HG03521 (cell line): ENCODE results near the gene ZFHX3.

Source experiments
- ATAC-seq: cut with Tn5 transposase; IDR thresholded peaks from one replicate; pipeline ENCODE4 v1.9.1; 2021; ENCODE audit warnings: mild to moderate bottlenecking, moderate library complexity; ENCODE audit not compliant: unreplicated experiment

The ZFHX3 gene

DNA sequence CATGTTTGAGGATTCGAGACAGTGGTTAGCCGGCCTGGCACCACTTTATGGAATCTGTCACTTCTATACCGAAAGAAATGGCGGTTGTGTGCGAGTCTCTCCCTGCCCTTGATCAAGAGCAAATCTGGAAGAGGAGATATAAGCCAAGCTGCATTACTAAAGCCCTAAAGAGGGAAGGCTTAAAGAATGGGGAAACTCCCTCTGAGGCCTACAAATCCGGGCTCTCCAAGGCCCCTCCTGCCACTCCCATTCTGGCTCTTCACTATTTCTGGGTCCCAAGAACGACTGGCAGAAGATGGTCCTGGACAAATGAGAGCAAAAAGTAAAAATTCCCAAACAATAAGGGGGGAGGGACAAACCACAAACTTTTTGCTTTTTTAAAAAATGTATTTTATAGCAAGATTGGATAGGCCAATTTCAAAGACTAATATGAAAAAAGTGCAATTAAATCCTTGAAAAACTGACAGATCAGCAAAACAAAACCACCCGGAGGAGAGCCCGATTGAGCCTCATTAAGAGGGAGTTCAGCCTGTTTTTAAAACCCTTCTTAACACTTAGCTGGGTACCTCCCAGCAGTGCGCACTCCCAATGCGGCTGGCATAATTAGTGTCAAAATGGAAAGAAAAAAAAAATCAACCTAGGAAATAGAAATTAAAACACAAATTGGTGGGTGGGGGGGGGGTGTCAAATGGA, 193.5 kb downstream of the ZFHX3 start:
- no peak for ATAC-seq

DNA sequence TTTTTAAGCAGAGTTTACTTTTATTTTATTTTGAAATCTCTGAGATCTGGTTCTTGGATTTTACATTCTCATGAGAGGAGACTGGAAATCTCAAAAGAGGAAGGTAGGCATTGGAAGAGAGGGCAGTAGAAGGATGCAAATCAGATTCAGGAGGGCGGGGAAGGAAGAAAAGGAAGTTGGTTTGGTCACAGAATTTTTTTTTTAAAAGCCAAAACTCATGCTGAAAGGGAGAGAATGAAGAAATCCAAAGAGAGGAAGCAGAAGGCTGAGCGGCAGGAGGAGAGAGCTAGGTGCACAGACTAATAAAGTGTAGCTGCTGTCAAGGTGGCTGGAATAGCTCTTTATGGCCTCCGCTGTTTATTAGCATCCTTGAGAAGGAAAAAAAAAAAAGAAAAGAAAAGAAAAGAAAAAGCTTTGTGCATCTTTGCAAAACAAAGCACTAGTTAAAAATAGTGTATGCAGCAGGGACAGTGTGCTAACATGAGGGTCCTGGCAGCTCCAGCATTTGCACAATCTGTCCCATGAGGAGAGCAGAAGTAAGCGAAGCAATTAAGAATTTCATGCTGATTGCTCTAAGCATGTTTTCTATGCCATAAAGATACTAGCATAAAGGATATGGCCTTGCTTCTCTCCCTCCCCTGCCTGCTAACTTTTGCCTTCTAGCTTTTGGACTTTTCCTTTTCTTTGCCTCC, 194.2 kb downstream of the ZFHX3 start:
- ATAC-seq: no peak

DNA sequence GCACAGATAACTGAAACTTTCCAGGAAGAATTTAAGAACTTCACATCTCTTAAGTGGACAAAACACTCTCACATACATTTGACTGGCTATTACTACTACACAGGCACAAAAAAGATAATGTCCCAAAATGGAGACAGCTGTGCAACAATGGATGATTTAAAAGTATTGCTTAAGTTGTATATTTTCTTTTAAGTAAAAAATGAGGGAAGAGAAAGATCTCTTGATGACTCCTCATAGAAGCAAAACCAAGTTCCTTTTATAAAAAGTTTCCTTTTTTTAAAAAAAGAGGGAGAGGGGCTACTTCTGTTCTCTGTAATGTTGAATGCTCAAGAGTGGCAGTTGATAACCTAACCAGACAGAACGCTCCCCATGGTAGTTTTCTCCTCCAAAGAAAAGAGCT, 195.5 kb downstream of the ZFHX3 start:
- no peak for ATAC-seq

DNA sequence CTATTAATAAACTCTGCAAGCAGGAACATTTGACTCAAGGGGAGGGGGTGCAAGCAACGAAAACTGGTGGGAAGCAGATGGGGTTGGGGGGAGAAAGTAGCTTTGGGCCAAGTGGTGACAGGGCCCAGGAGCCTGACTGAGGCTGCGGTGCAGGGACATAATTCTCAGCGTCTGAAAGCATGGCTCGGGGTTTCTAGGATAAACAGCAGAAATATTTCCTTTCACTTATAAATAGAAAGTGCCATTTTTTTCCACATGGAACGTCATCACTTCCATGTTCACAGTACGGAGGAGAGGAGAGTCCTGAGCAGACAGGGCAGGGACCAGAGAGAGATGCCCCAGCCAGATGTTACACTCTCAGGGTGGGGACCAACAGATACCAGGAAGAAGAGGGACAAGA, 197.1 kb downstream of the ZFHX3 start:
- ATAC-seq: no peak

DNA sequence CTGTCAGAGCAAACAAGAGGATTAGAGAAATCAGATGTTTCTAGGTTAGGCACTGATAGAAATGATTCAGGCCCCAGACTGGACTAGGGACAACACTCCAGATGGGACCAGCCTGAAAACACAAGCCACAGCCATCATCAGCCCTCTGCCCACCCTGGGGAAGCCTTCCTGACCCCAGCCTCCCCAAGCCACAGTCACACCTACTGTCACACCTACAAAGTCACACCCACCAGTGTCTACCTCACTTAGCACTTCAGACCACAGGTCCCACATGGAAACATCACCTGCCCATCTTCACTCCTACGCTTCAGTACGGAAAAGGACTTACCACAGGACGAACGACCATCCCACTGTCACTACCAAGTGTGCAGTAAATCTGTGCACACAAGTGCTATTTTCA, 197.9 kb downstream of the ZFHX3 start:
- no peak for ATAC-seq

DNA sequence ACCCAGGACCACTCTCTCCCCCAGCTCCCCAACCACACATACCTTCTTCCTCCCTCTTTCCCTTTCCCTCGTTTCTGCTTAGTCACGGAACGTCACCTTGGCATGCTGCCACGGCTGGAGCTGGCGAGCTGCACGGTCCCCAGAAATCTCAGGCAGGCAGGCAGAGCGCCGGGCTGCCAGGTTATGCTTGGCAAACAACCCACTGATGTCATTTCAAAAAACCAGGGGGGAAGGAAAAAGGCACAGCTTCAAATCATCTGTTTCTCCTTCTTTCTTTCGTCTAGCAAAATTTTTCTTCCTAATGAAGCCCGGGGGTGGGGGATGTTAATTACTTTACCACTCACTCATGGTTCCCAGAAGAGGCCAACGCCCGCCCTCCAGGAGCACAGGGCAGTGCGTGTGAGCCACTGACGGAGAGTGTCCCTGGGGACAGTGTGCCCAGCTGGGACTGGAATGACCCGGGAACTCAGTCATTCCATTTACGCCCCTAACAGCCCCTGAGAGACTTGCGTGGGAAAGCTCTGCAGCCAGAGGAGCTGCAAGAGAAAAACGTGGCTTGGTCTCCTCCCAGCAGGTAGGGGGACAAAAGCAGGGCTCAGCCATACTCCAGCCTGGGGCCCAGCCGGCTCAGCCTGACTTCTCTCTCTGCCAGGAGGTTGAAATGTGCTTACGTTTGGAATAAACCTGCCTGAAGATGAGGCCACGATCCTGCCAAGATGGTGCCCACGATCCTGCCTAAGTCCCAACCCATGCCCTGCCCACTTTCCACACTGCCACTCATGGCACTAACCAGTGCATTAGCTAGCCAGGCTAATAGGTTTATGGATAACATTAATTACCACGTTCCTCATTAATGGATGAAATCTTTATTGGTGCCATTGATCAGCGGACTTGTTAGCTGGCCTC, 198.9 kb downstream of the ZFHX3 start:
- no peak for ATAC-seq

DNA sequence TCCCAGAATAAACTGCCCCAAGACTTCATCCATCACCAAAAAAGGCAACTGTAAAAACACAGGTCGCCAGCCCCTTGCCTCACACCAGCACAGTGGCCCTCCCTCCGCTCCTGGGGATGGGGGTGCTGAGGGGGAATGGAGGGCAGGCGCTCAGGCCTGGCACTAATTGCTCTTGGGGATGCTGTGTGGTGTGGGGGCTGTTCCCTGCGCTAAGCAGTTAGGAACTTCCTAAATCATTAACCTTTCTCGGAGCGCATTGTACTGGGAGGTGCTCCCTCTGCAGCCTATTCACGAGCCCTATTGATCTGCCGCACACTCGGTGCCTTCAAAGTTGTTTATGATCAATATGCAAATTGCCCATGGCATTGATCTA, 199.9 kb downstream of the ZFHX3 start:
- no peak for ATAC-seq

DNA sequence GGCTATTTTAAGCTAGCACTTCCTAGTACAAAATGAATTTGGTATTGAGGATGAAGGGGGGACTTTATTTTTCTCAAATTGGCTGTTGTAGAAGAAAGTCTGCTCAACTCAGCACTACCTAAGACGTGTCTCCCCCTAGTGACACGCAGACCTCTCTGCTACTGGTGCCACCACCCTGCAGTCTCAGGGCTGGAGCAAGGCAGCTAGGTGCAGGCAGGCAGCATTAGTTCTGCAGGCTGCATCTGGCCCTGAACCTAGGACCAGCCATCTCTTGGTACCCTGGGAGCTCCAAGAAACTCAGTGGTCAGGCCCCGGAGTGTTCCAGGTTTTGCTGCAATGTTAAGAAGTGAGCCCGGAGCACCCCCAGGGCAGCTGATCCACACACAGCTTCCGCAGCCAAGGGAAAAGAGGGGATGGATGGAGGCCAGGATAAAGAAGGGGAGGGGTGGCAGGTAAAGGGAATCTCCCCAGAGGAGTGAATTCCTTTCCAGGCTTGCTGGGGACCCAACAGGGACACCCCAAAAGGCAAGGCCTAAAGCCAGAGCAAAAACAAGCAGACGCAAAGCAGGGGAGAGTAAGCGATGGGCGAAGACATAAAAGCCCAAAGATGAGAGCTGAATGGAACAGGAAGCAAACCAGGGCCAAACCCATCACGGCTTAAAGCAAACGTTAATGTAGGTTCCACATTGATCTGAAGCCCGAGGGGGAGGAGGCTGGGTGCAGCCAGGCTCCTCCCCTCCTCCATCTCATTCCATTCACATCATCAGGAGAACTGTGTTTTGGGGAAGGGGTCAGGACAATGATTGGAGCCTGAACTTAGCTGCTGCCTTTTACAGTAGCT, 200.5 kb downstream of the ZFHX3 start:
- ATAC-seq: no peak

DNA sequence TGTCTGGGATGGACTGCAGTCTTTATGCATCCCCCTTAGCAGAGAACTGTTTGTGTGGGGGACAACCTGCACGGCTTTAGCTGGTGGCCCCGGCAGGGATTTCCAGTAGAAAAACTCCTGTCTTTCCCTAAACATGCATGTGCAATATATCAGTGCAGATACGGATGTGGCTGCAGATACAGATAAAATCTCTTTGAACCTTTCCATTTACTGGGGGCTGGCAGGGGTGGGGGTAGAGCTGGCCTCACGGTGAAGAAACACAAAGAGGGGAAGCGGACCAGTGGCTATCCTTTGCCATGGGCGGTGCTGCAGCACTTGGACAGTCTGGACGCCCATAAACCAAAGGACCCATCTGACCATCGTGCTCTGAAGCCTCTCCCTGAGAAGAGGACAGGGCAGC, 201.3 kb downstream of the ZFHX3 start:
- no peak for ATAC-seq

DNA sequence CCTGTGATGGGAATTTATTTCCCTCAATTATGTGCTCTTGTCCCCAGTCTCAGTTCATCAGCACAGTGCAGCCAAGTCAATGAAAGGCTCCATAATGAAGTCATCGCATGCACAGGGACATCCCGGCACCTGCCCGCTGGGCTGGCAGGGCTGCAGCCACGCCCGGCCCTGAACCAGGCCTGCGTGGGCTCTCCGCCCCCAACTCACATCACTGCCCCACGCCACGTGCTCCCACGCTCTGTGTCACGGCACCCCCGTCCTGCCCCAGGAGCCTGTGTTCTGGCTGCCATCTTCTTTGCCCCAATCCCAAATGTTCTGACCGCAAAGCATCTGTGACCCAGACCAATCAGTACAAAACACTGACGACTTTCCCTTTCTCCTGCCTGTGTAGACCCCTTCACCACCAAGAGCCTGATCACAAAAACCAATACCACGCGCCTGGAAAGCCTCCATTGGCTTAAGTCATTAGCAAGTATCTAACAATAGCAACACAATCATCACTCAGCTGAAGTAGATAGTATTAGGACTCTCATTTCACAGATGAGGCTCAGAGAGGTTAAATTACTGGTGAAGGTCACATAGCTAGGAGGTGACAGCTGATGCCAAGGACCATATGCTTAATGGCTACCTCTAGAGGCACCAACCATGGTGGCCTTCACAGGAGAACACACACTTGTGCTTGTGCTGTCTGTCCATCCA, 202.5 kb downstream of the ZFHX3 start:
- no peak for ATAC-seq

DNA sequence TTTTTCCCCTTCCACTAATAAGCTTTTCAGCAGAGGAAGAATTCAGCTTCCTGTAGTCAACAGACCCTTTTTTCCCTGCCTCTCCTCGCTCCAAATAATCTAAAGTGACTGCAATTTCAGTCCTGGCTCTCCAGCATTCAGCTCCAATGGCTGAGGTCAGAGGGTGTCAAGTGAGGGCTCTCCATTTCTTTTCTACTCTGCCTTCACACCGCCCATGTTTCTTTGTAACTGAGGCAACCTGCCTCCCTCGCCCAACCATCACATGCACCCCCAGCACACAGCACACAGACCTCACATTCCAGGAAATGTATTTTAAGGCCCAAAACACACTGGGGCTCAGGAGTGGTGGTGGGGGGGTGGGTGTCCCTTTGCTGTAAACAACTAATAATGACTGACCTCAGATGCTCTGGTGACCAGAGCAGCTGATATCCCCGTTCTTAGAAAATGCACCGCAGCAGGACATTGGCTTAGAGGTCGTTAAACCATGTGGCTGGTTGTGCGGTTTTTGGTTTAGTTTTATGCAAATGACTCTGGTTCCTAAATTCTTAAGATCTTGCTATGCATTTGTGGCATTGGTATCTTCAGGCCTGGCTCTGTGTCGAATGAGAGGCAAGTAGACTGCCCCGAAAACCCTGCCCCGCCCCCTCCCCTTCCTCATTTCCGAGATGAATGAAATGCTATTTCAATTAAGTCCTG, 203.6 kb downstream of the ZFHX3 start:
- ATAC-seq: no peak

DNA sequence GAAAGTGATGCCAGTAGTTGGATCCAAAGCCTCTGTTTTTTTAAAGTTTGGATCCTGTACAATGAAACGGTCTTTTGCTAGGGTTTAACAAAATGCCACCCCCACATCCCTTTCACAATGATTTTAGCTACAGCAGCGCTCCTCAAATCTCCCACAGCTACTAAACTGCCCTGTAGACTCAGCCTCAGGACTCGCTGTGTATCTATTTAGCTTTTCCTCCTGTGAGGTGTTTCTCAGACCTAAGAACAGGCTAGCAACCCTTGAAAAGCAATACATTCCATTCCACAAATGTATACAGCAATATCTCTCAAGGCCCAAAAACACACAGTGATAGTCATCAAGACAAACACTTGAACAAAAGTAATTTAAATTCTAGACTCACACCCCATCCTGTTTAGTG, 206.4 kb downstream of the ZFHX3 start:
- no peak for ATAC-seq

DNA sequence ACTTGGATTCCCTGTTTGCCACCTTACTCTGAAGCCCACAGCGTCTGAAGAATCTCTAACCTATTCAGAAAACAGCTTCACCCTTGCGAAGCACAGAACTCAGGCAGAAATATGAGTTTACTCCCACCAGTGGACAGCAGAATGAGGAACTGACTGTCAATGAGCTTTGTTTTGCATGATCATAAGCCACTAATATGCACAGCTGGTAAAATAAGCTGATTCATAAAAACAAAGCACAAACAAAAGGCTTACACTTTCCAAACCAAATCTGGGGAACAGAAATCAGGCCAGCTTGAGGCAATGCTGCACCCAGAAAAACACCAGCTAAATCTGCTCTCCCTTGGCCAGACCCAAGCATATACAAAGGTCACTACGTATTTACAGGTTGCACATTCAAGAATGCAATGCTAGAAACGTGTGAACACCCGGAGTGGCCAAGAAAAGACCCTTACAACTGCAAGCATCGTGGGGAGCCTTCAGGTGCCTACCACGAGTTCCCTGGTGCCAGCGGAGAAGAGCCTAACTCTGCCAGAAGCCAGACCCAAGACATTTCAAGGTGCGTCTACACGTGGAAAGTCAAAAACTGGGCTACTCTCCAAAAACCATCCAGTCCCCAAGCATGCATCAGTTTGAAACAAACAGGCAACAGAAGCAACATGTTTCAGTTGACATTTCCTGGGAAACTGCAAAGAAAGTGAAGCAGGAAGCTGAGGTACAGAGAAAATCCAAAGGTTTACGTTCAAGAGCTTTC, 207.1 kb downstream of the ZFHX3 start:
- no peak for ATAC-seq

DNA sequence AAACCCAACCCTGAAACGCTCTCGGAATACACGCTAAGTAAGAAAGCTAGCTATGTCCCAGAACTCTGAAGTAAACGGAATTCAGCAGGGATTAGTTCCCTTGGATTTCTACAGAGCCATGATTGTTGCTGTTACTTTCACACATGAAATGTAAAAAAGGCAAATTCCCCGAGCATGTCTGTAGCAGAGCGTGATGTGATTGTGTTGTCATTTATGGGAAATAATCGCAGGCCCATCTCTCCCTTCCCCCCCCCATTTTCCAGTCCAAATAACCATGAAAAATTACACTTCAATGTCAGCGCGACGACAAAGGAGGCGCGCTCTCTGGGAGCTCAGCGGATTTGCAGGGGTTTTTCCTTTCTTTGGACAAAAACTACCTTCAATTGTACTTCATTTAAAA, 209.0 kb downstream of the ZFHX3 start:
- no peak for ATAC-seq

DNA sequence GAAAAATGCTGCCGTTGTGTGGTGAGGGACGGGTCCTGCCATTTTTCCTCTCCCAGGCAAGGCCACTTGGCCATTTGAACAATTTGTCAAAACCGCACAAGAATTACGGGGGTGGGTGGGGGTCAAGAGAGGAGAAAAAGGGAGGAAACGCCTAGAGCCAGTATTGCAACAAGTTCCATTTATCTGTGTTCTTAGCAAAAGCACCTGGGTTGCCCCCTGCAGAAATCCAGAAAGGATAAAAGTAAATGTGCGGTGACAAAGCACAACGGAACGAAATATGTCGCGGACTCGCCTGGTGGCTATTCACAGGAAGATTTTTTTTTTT, 209.4 kb downstream of the ZFHX3 start:
- ATAC-seq: no peak

DNA sequence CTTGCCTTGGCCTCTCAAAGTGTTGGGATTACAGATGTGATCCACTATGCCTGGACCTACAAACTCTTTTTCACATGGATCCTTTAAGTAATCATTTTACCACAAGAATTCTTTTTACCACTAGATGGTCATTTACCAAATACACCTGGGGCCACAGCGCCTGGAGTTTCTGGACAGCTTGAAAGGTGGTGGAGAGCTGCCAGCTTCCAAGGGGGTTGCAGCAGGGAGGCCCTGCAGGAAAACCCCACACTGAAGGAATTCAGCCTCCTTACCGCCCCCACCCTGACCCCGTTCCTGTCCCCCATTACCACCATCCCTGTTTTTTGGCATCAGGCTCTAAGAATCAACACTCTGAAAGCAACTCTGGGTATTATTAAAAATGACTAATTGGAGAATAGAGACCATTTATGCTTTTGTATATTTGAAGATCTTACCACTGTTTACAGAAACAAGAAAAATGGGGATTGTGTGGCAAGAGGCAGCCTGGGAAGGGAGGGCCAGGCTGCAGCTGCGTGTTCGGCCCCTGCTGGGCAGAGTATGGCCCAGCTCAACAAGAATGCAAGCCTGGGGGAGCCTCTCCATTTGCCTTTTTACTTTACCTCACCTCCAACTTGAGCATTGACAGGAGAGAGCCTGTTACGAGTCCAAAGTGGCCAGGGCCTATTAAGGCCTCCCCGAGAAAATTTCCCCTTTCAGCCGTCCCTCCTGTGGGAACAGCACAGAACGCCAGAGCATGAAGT, 209.9 kb downstream of the ZFHX3 start:
- ATAC-seq: no peak

DNA sequence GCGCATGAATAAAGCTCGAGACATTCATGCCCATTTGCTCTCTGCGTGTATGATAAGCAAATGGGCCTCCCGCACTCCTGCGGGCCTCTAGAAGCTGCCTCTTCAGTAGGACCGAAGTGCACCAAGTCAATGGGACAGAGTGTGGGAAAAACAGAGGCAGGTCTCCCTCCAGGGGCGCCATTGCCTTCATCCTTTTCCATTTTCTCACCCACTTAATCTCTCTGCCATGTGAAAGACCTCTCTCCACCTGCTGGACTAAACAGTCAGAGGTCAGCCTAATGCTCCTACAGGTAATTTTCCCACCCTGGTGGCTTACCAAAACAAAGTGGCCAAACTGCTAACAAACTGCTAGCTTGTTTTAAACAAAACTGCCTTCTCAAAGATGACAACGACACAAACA, 210.9 kb downstream of the ZFHX3 start:
- ATAC-seq: no peak

DNA sequence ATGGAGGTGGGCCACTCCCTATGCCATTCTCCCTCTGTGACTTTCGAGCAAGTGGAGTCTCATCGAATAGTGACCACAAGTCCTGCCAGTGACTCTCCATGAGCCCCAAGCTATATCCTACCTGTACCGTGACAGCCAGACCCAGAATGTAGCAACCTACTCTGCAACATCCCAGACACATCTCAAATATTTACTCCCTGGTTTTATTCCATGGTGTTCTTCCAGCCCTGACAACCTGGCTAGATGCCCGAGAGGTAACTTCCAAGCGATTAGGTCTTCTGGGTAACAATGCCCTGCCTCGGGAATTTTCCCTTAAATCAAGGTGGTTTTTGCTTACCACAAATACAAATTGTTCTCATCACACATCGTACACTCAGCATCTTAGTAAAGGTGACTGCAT, 211.7 kb downstream of the ZFHX3 start:
- ATAC-seq: no peak

DNA sequence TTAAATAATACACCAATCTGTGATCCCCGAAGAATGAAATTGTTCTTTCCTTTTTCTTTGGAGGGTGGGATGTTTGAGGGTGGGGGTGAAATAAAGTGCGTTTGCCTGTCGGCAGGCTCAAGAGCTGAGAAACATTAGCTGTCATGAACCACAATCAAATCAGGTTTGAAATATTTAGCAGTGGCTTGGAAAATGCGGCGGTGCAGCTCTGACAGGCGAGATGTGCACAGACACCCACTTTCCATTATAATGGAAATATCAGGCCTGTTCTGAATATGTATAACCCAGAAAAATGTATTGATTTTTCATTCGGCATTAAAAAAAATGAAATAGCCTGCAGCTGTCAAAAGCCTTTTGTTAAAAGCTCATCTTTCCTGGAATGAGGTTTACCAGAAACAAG, 212.8 kb downstream of the ZFHX3 start:
- no peak for ATAC-seq
